Calu3 (cell line): ENCODE data around the gene C16orf90. TPM values are rescaled to one million over a fixed set of nuclear protein-coding genes. Genes with fewer than 3 reads are reported as not detected.

Experiments
- BruUV-seq: library from RNA; stranded (reverse); fragments of 400-500 nt; replicated peaks from 2 replicates; lab custom pipeline; 2021; lab: Mats Ljungman, UMichigan
- CTCF ChIA-PET: fragments of 300-600 bp; sonication (Branson Sonifier 250); formaldehyde crosslinking; loops from one replicate; lab custom pipeline; 2022; ENCODE audit warnings: antibody characterized with exemption; lab: Charles Lee
- DNase-seq: peaks from one replicate; pipeline ENCODE4 v3.0.0; 2022
- H3K27ac Mint-ChIP-seq: one replicate; pipeline ENCODE4 v1.8.0; 2022; ENCODE audit warnings: mixed read lengths; ENCODE audit not compliant: unreplicated experiment
- H3K27me3 Mint-ChIP-seq: one replicate; pipeline ENCODE4 v1.8.0; 2022; ENCODE audit warnings: mixed read lengths; ENCODE audit not compliant: unreplicated experiment
- H3K36me3 Mint-ChIP-seq: one replicate; pipeline ENCODE4 v1.8.0; 2022; ENCODE audit warnings: mild to moderate bottlenecking, moderate library complexity, mixed read lengths; ENCODE audit not compliant: insufficient read depth, unreplicated experiment
- H3K4me1 Mint-ChIP-seq: one replicate; pipeline ENCODE4 v1.8.0; 2022; ENCODE audit warnings: mild to moderate bottlenecking, low read depth, mixed read lengths; ENCODE audit not compliant: unreplicated experiment
- H3K4me3 Mint-ChIP-seq: one replicate; pipeline ENCODE4 v1.8.0; 2022; ENCODE audit warnings: mild to moderate bottlenecking, low read depth, moderate library complexity, mixed read lengths; ENCODE audit not compliant: unreplicated experiment
- H3K9me3 Mint-ChIP-seq: one replicate; pipeline ENCODE4 v1.8.0; 2022; ENCODE audit warnings: low read depth, mixed read lengths; ENCODE audit not compliant: unreplicated experiment
- CTCF ChIP-seq: fragments of 200-600 bp; IDR thresholded peaks from one replicate; pipeline ENCODE4 v1.8.0; 2022; ENCODE audit warnings: antibody characterized with exemption; ENCODE audit not compliant: unreplicated experiment
- intact Hi-C: fragments of 100-400 bp; cut with micrococcal nuclease; formaldehyde crosslinking; loops from one replicate; pipeline ENCODE4 v1.10.0; 2022; ENCODE audit not compliant: unreplicated experiment
- total RNA-seq: library from RNA; stranded (reverse); gene quantifications from 2 replicates; pipeline ENCODE4 v1.2.3, GENCODE V29; 2022

Gene C16orf90
- total RNA-seq, 1 experiment from 2014 or later: not detected

DNA sequence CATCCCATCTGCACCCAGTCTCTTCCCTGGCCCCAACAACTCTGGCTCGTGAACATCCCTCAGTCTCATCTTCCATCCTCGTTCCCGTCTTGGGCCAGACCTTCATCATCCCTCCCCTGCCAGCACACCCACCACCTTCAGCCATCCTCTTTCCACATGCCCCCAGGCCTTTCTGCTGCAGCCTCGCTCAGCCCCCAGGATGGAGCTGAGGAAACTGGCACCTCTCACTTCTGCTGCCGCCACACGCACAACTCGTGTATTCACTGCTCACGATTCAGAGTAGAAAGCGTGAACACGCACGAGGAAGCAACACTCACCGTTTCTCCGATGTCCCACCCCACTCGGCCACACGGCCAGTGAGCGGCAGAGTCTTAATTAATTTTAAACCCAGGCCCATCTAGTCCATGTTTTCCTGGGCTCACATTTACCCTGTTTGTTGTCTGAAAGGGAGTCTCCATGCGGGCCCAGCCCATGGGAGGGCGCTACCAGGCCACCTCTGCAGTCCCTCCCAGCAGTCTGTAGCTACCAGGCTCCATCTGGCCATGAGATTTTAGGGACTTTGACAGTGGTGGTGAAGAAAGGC is 12.5 kb downstream of the C16orf90 start:
- CTCF ChIA-PET: no interaction called here

GRCh38 chr16:3481696-3482658 is 13.3 kb downstream of the C16orf90 start:
- CTCF ChIA-PET: no interaction called here
- H3K27ac Mint-ChIP-seq: no peak overlapping the region

More for the DNA sequence above, 12.5 kb downstream of the C16orf90 start:
- Mint-ChIP-seq H3K4me3 (no peak overlapping the region), H3K36me3 (peaks cover 54% of the 10 kb centered on the region), H3K27me3 (no peaks in the 10 kb centered on the region), H3K9me3 (no peaks in the 10 kb centered on the region), H3K4me1 (no peaks in the 10 kb centered on the region), H3K27ac (no peak overlapping the region)
- no peak for TF ChIP-seq CTCF
- no peak for DNase-seq
- intact Hi-C loops: no loop called here
- BruUV-seq: no TSS peak

GRCh38 chr16:3480901-3481695 is 14.2 kb downstream of the C16orf90 start:
- H3K4me1 Mint-ChIP-seq: no peaks in the 10 kb centered on the region
- no peak overlapping the region for H3K4me3 Mint-ChIP-seq
- H3K27me3 Mint-ChIP-seq: no peaks in the 10 kb centered on the region
- H3K27ac Mint-ChIP-seq: no peak overlapping the region
- no peak for DNase-seq
- TF ChIP-seq CTCF: no peak
- CTCF ChIA-PET: no interaction called here
- no TSS peak for BruUV-seq
- peaks cover 56% of the 10 kb centered on the region for H3K36me3 Mint-ChIP-seq
- no peaks in the 10 kb centered on the region for H3K9me3 Mint-ChIP-seq
- intact Hi-C loops: no loop called here

More at GRCh38 chr16:3481696-3482658, 13.3 kb downstream of the C16orf90 start:
- TF ChIP-seq CTCF: no peak
- BruUV-seq: no TSS peak
- H3K4me3 Mint-ChIP-seq: no peak overlapping the region
- no peaks in the 10 kb centered on the region for H3K9me3 Mint-ChIP-seq
- intact Hi-C loops: no loop called here
- no peaks in the 10 kb centered on the region for H3K27me3 Mint-ChIP-seq
- no peaks in the 10 kb centered on the region for H3K4me1 Mint-ChIP-seq
- peaks cover 53% of the 10 kb centered on the region for H3K36me3 Mint-ChIP-seq
- no peak for DNase-seq

- no peak overlapping the region for H3K27ac Mint-ChIP-seq
- no TSS peak for BruUV-seq
These were observed 15.6 kb downstream of the C16orf90 start for GRCh38 chr16:3479654-3480216.

More at GRCh38 chr16:3479654-3480216, 15.6 kb downstream of the C16orf90 start:
- no peak for TF ChIP-seq CTCF
- H3K4me3 Mint-ChIP-seq: no peak overlapping the region
- no peak for DNase-seq
- H3K36me3 Mint-ChIP-seq: peaks cover 59% of the 10 kb centered on the region
- no peaks in the 10 kb centered on the region for H3K9me3 Mint-ChIP-seq
- intact Hi-C loops: no loop called here
- no peaks in the 10 kb centered on the region for H3K27me3 Mint-ChIP-seq
- no peaks in the 10 kb centered on the region for H3K4me1 Mint-ChIP-seq
- CTCF ChIA-PET: interaction anchor here (0.7 kb wide), 1 partner anchor 83 kb away, joined by 4 read pairs; no protein-coding TSS in a partner anchor
